GM19452 (cell line): ENCODE measurements around the gene CENPT.

ENCODE experiments used
- ATAC-seq: cut with Tn5 transposase; IDR thresholded peaks from one replicate; pipeline ENCODE4 v1.9.1; 2021; ENCODE audit not compliant: unreplicated experiment

The CENPT gene

DNA sequence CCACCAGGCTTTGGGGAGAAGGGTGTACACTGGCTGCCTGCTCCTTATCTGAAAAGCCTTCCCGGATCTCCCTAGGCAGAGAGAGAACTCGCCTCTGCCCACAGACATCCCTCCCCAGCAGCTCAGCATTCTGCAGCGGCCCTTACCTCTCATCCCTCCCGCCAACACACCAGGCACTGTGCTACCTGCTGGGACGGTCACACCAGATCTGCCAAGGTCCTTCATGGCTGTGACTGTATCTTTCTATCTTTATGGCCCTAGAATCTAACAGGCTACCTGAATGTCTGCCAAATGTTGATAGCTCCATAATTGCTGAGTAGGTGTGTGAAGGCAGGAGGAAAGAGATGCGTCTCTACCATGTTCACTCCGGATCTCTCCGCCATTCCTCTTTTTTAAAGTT, 32.9 kb downstream of the CENPT start:
- no peak for ATAC-seq

DNA sequence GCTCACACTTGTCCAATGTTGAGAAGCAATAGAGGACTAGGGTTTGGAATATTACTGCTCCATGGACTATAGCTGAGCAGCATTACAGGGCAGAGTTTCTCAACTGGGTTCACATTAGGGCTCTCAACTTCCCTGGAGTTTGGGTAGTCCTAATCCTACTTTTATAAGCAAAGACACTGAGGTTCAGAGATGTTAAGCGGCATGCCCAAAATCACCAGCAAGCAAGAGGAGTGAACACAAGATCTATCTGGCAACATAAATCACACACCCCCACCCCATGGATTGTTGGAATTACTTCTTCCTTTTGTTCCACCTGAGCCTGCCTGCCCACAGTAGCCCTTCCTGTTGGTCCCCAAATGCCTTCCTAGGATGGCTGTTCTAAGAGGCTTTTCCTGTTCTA, 35.6 kb downstream of the CENPT start:
- ATAC-seq, result no peak

DNA sequence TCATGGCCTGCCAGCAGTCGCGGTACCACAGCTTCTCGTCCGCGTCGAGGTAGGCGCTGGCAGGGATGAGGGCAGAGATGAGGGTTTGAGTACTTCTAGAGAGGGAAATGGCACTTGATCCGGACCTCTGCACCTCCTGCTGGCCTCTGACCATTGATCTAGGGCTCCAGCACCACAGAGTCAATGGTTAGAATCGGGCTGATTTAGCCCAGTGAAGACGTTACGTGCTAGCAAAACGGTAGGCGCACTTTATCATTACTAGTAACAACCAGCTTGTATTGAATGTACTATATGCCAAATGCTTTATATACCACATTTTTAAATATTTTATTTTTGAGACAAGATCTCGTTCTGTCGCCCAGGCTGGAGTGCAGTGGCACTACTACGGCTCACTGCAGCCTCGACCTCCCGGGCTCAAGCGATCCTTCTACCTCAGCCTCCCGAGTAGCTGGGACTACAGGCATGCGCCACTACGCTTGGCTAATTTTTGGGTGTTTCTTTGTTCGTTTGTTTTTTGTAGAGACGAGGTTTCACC, 40.3 kb downstream of the CENPT start:
- no peak for ATAC-seq

DNA sequence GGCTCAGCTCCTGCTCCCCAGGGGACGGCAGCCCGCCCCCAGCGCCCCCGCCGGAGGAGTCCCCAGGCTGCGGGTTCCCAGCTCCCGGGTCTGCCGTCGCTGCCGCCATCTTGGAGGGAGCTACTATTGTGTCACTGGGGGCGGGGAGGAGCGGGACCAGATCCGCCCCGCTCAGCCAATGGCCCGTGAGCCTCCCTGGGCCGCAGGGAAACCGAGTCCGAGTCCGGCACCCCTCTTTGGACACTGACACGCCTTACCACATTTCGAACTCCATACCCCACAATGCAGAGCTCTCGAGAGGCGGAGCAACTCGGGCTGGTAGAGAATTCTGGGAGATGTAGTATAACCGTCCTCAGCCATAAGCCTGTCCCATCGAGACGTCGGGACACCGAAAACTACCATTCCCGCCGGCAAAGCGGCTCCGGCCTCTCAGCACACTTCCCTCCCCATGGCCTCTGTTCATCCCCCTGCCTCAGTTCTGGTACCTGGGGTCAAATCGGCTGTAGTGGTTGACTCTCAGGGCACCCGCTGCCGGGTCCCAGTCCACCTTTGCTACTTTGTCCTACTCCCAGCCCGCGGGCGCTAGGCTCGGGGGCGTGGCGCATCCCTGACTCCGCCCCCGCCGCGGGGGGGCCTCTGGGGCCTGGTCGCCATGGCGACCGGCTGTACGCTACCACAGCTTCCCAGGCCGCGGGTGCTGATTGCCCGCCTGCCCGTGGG, 40.9 kb downstream of the CENPT start, which contains the start of the genes RANBP10 and TSNAXIP1:
Gene RANBP10, minus strand, starts transcription at position 133 of the 720 bp plus-strand sequence. Its CDS starts 24 bp downstream, at position 109.
Gene TSNAXIP1, plus strand, starts transcription at position 462 of the 720 bp plus-strand sequence. CDS start 261 bp downstream, outside the sequence.
- peak; percentile 88 for ATAC-seq

DNA sequence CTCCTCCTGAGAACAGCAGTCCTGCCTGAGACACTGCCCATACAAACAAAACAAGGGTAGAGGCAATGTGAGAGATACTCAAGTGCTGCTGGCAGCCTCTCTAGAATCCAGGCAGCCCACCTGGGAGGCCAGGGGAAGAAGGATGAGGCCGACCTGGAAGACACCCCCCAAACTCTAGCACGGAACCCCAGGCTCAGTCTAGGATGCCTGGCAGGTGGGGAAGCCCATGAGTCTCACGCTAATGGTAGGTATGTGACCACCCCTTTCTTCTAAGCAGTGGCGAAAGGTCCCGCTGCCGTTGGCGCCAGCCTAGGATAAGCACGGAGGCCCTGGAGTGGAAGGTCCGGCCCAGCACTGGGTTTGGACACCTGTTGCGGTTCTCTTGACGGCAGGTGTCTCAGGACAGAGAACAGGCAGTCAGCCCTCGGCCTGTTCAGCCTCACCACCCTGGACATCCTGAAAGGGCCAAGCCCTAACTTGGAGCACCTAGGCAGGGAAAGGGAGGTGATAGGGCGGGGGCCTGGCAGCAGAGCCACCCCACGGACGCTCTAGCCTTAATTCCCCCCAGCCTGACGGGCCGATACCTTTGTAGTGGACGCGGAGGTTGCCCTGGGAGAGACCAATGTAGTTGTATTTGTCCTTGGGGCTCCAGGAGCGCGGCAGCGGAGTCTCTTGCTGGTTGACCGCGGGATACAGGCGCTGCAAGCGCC, 41.6 kb downstream of the CENPT start:
- peak; percentile 0 for ATAC-seq

DNA sequence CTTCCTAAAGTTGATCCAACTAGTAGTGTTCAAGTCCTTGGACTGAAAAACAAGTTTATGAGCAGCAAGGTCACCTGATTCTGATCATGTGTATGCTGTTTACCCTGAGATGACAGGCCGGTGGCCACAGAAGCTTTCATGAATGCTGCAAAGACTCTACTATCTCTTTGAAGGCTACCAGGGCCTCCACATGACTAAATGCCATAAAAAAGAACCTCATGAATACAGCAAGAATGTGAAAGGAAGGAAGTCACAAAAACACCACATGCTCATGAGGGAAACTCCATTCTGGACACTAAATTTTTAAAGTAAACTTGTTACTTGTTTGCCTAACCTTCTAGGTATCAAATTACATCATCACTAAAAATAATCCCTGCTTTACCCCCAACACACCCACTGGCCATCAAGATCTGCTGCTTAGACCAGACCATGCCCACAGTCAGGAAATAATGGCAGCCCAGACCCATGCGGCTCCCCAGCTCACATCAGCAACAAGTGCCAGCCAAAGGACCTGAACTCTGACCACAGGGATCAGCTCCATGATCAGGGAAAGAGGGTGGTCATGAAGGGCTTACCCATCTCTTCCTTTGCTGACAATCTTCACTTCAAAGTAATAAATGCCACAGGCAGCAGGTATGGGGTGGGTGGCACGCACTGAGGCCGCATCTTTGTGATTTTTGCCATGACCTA, 42.5 kb downstream of the CENPT start:
- ATAC-seq, result no peak

DNA sequence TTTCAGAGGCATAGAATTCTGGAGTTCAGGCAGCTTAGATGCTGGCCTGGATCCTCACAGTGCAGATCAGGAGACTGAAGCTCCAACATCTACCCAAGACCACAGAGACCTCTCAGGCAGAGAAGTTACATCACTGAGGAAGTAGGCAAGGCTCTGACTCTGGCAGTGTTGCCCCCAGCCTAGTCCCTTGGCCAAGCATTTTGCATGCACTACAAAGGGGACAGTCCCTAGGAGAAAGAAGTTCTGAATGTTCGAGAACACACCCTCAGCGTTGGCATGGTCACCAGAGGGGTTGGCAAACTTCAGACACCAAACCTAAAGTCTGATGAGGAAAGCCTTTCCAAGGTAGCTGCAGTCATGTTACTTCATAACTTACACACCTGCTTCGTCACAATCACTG, 43.6 kb downstream of the CENPT start:
- no peak for ATAC-seq

DNA sequence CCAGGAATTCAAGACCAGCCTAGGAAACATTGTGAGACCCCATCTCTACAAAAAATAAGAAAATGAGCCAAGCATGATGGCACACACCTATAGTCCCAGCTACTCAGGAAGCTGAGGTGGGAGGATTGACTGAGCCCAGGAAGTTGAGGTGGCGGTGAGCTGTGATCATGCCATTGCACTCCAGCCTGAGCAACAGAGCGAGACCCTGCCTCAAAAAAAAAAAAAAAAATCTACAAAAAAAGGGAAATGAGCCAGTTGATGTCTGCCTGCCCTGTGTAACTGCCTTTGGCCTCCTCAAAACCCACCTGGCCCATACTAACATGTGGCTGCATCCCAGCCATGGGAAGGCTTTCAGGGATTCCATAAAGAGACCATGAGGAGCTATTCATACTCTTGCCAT, 45.6 kb downstream of the CENPT start:
- no peak for ATAC-seq

DNA sequence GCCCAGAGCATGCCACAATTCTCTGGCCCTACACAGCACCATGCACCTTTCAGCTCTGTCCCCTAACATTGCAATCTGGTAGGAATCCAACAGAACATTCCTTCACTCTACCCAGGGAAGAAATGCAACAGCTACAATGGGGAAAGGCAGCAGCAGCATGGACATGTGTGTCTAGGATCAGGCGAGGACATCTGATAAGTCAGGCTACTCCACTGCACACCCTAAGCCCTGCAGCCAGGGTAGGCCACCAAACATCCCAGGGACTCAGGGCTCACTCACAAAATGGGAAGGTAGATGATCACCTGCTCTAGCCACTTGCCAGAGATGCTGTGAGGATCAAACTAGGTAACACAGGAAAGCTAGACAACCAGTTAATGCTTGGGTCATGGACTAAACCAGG, 46.3 kb downstream of the CENPT start:
- ATAC-seq, result no peak

DNA sequence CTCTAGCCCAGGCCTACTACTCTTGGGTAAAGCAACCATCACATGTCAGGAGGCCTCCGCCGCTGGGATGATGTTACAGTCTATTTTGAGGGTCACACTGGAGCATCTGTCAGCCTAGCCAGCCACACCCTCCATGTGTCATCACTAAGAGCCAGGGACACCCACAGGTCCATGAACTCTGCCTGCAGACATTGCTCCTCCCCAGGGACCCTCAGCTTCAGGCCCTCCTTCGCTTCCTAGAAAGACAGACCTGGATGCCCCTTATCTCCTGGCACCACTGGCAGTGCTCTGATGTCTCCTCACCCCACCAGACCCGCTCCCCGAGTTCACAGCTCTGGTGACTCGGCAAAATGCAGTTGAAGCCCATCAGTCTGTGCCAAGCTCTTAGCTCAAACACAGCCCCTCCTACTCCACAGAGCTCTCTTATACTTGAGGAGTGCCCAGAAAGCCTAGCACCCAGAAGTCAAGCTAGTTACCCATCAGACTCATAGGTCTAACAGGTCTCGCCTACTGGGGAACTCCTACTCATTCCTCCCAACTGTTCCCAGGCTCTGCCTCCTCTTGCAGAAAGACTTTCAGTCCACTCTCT, 47.1 kb downstream of the CENPT start:
- no peak for ATAC-seq

DNA sequence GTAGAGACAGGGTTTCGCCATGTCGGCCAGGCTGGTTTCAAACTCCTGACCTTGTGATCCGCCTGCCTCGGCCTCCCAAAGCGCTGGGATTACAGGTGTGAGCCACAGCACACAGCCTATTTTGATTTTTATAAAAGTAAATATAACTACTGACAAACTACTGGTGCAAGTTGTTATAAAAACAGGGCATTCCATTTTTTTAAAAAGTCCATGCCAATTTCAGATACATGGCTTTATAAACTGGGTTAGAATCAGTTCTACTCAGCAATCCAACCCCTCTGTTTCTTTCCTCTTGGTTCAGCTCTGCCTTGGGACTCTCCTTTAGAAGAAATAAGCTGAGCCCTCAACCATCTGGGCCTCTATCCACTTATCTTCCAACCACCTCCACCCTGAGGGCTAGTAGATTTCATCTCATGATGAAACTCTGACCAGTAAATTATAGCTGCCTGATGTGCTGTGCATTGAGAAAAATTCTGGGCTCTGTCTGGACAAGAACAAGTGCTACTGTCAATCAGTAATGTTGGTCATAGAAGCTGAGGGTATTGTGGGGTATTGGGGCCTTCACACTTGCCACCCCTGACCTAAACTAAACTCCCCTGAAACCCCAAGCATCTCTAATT, 51.3 kb downstream of the CENPT start:
- no peak for ATAC-seq

DNA sequence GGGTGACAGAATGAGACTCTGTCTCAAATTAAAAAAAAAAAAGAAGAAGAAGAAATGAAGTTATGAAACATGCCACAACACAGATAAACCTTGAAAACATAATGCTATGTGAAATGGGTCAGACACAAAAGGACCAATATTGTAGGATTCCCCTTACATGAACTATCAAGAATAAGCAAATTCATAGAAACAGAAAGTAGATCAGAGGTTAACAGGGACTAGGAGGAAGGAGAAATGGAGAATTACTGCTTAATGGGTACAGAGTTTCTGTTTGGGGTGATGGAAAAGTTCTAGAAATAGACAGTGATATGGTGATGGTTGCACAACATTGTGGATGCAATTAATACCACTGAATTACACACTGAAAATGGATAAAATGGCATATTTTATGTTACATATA, 57.4 kb downstream of the CENPT start:
- no peak for ATAC-seq

DNA sequence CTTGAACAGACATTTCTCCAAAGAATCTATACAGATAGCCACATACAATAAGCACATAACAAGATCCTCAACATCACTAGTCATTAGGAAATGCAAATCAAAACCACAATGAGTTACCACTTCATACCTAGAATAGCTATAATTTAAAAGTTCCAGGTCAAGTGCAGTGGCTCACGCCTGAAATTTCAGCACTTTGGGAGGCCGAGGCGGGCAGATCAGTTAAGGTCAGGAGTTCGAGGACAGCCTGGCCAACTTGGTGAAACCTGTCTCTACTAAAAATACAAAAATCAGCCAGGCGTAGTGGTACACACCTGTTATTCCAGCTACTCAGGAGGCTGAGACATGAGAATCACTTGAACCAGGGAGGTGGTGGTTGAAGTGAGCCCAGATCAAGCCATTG, 61.0 kb downstream of the CENPT start:
- ATAC-seq, result no peak

DNA sequence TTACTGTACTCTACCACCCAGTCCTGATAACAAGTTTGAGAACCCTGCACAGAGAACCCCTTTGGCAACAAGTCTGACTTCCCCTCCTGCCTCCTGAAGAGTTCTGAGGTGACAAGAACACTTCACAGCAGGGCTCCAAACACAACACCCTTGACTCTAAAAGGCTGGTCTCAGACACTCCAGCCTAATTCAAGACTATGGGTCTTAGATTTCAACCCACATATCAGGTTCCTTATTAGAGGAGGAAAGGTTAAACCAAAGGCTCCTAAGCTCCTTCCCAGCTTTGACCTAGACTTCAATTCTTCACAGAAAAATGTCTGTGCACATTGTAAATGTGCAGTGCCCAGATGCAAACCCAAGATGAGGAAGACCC, 64.2 kb downstream of the CENPT start:
- no peak for ATAC-seq

DNA sequence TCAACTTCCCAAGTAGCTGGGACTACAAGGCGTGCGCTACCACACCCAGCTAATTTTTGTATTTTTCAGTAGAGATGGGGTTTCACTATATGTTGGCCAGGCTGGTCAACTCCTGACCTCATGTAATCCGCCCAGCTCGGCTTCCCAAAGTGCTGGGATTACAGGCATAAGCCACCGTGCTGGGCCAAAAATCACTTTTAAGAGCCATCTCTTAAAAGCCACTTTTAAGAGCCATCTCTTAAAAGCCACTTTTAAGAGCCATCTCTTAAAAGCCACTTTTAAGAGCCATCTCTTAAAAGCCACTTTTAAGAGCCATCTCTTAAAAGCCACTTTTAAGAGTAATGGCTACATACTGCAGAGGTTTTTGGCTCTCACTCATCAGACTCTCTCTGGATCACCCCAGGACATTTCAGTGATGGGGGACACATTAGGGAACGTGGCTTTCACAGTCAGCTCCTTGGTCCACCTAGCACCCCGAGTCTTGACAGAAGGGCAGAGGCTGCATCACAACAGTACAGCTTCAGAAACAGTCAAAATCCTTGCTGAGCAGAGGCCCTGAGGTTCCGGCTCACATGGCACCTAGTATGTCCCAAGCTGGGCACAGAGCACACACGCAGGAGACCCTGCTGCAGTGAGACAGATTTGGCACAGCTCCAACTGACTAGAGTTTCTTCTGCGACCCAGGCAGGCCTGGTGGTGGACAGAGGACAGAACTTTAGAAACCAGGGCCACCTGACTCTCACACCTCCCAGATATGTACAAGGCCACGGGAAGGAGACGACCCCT, 64.7 kb downstream of the CENPT start:
- ATAC-seq, result no peak

DNA sequence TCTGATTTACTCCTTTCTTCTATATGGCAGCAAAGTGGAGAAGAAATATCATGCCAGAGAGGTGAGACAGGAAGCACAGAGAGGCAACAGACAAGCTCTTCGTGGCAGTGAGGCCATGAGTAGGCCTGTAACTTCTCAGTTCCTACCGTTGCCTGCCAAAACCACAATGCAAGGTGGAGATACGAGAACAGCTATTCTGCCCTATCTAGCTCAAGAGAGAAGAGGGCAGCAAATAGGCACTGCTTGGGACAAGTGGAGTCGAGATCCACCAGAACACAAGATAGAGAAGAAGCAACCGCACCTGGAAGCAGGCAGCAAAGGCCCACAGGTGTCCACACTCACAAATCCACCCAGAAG, 66.0 kb downstream of the CENPT start:
- ATAC-seq, result peak; percentile 63

DNA sequence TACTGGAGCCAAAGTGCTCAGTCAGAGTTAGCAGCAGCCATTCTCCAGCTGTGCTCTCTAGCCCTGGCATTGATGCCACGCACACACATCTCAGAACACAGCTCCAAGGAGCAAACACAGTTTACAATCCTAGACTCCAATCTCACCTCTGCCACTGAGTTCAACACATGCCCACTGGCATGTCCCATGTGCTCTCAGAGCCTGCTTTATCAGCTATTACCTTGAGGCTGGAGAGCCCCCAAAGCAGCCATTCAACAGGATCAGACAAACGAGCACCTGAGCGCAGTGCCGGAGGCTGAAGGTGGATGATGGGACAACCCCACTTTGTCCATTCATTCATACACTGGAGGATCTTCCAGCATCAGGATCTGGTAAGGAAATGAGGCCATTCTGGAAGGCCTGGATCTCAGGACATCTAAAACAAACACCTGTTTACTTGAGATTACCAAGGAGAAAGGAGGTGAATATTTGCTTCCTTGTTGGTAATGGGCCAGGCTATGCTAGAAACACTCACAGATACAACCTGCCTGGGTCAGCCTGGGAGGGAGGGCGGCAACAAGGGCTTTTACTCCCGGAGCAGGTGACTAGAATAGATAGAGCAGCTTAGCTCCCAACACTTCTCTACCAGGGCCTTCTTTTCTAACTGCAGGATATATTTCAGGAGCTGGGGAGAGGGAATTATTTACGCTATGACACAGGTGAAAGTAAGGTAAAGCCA, 66.5 kb downstream of the CENPT start:
- no peak for ATAC-seq

DNA sequence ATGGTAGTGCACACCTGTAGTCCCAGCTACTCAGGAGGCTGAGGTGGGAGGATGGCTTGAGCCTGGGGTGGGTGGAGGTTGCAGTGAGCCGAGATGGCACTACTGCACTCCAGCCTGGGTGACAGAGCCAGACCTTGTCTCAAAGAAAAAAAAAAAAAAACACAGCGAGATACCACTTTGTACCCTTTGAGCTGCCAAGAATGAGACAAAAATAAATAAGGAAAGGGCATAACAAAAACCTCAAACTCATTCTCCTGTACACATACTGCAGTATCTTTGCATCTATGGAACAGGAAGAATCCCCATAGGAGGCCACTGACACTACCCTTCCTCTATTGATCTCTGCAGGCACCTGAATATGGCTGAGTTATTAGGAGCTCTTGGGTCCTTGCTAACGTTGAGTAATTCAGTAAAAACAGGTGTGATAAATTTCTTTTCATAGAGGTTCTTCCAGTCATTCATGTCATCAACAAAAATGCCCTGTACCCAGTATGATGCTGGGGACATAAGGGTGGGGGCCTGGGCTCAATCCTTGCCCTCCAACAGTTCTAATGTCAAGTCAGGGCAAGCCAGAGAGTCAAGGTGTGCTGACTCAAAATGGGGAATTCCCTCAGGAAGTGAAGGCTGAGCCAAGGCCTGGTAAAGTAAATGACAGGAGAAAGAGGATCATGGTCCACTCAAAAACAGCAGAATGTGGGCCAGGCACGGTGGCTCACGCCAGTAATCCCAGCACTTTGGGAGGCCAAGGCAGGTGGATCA, 68.1 kb downstream of the CENPT start:
- ATAC-seq, result no peak
